DOHH2 (cell line): ENCODE measurements around the gene ATF6B.

ENCODE experiments used
- CTCF ChIP-seq: fragments of 200-600 bp; sonication (generic); IDR thresholded peaks from one replicate; pipeline ENCODE4 v1.5.1; 2014; ENCODE audit warnings: antibody characterized with exemption, mild to moderate bottlenecking, low read depth, low read length; ENCODE audit not compliant: poor library complexity, severe bottlenecking
- EZH2phosphoT487 ChIP-seq: fragments of 200-600 bp; sonication (generic); IDR thresholded peaks from 2 replicates; pipeline ENCODE4 v1.6.1; 2017; ENCODE audit warnings: borderline replicate concordance, mild to moderate bottlenecking, antibody characterized with exemption, low read length, moderate library complexity, mixed read lengths

DNA sequence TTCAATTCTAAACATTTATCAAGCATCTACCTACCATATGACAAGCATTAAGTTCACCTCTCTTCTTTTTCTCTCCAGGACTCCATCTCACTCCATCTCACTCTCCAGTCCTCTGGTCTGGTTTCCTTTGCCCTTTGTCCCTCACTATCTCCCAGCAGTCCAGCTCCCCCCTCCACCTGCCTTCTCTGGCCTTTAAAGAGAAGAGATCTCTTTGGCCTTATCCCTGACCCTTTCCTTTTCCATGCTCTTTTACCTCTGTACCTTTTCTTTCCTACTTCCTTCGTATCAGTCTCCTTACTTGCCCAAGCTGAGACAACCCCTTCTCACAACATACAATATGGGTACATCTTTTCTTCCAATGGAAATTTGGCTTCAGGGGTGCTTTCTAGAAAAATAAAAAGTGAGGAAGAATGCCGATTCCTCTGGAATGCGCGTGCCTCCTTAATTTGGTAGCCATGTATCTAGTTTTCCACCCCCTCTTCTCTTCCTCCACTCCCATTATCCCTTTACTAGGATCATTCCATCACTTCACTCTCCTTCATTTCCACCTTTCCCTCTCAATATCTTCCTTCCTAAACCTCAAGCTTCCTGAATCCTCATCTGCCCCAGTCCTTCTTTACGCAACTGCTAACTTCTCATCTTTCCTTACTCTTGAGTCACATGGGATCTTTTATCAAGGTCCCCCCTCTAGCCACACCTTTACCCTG lies 48.6 kb upstream of the ATF6B start:
- TF ChIP-seq CTCF: no peak
- no peak for TF ChIP-seq EZH2phosphoT487
